Peyer's patch (tissue), 4 donors: ENCODE data around the gene FCGBP. TPM values are rescaled to one million over a fixed set of nuclear protein-coding genes. Genes with fewer than 3 reads are reported as not detected.
A peak's percentile ranks its signal among the peaks of the same experiment; 100 is the strongest.

Experiments
- DNase-seq, 3 donors: peaks; one replicate each; pipeline ENCODE4 v3.0.0-alpha.2; 2017 to 2019
- H3K27ac ChIP-seq, 4 donors: fragments of 200-600 bp; sonication (generic); one replicate each; pipeline ENCODE4 v1.5.1; 2016 to 2019
- H3K27me3 ChIP-seq, 2 donors: fragments of 200-600 bp; sonication (generic); one replicate each; pipeline ENCODE4 v1.5.1; 2019
- H3K36me3 ChIP-seq, 3 donors: fragments of 200-600 bp; sonication (generic); one replicate each; pipeline ENCODE4 v1.5.1; 2016 to 2019
- H3K4me1 ChIP-seq, 4 donors: fragments of 200-600 bp; sonication (generic); one replicate each; pipeline ENCODE4 v1.5.1; 2016 to 2019
- H3K4me3 ChIP-seq, 4 donors: fragments of 200-600 bp; sonication (generic); 1 replicate in 3 of 4; 2 replicates in 1 of 4; pipeline ENCODE4 v1.5.1; 2016 to 2019; ENCODE audit warnings: mild to moderate bottlenecking in 1 of 4
- H3K9me3 ChIP-seq, 4 donors: fragments of 200-600 bp; sonication (generic); one replicate each; pipeline ENCODE4 v1.5.1; 2016 to 2019; ENCODE audit warnings: mild to moderate bottlenecking in 1 of 4
- POLR2A ChIP-seq, 2 donors: fragments of 450-650 bp; IDR thresholded peaks; one replicate each; pipeline ENCODE4 v1.5.1; 2017; ENCODE audit warnings: antibody characterized with exemption in 2 of 2, mild to moderate bottlenecking in 2 of 2, moderate library complexity in 2 of 2
- total RNA-seq, 4 donors: library from RNA; depleted of rRNA; stranded (reverse); fragments of >200 nt; gene quantifications; one replicate each; pipeline ENCODE4 v1.1.0, GENCODE V29; 2016
- TF ChIP-seq, protein P1 (sequence below), 6 experiments: fragments of 450-650 bp in 4 of 6; fragments of 200-600 bp in 2 of 6; sonication (generic) in 1 of 6; IDR thresholded peaks; one replicate each; pipeline ENCODE4 v1.5.1; 2017 to 2019; ENCODE audit warnings: antibody characterized with exemption in 6 of 6, mild to moderate bottlenecking in 3 of 6, moderate library complexity in 1 of 6

Gene FCGBP
- total RNA-seq, 4 donors from 2014 or later, result 563 to 4,025 (median 1,224) TPM

DNA sequence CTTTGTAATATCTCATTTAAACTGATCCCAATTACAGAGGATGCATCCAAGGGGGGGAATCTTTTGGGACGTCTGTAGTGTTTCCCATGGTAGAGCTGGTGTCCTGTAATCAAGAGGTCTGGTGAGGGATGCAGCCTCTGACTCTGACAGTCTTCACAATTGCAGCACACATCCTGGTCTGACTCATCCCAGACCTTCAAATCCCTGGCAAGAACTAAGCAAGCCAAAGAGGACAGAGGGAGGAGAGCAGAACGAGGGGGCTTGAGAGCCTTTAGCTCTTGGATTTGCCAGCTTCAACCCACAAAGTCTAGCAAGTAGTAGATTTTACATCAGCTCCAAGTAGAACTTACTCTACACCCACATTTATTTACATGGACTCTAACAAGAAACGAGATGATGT is 17.3 kb upstream of the FCGBP start:
- no peak for DNase-seq
- H3K27ac ChIP-seq, result peak overlapping the region in 1 of 4 donors; percentile 79

DNA sequence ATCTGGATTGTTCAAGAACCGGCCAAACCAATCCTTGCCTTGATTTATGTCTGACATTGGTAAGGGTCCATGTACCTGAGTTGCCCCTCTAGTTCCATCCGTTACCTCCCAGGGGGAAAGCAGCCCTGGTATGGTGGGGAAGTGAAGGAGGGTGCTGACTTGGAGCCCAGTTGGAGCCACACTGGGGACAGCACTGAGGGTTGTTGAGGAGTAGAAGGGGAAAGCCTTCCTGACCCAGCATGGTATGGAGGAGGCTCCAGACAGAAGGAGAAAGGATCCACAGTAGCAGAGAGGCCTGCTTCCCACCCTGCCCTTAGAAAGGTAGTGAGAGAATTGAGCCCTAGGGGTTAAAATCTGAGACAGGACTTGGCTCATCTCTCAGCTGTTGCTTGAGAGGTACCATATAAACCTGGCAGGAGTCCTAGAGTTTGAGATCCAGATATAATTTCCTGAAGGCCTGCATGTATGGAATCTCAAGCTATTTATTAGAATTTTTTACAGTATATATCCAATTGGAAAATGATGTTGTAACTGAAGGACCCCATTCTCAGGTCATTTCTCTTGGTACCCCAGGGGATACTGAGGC is 16.7 kb upstream of the FCGBP start:
- Histone ChIP-seq H3K4me3 (no peak overlapping the region), H3K36me3 (no peaks in the 10 kb centered on the region), H3K27ac (peak overlapping the region in 1 of 4 donors; percentile 79), H3K9me3 (no peaks in the 10 kb centered on the region), H3K4me1 (peaks cover 0 to 10% (median 3%) of the 10 kb centered on the region in 4 donors), H3K27me3 (no peaks in the 10 kb centered on the region)
- no peak for TF ChIP-seq POLR2A (IDR thresholded peaks at IDR 0.05)
- TF ChIP-seq, protein P1, sequence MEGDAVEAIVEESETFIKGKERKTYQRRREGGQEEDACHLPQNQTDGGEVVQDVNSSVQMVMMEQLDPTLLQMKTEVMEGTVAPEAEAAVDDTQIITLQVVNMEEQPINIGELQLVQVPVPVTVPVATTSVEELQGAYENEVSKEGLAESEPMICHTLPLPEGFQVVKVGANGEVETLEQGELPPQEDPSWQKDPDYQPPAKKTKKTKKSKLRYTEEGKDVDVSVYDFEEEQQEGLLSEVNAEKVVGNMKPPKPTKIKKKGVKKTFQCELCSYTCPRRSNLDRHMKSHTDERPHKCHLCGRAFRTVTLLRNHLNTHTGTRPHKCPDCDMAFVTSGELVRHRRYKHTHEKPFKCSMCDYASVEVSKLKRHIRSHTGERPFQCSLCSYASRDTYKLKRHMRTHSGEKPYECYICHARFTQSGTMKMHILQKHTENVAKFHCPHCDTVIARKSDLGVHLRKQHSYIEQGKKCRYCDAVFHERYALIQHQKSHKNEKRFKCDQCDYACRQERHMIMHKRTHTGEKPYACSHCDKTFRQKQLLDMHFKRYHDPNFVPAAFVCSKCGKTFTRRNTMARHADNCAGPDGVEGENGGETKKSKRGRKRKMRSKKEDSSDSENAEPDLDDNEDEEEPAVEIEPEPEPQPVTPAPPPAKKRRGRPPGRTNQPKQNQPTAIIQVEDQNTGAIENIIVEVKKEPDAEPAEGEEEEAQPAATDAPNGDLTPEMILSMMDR (IDR thresholded peaks at IDR 0.05), result no peak
- DNase-seq, result no peak

More for the DNA sequence above, 17.3 kb upstream of the FCGBP start:
- Histone ChIP-seq H3K4me3 (no peak overlapping the region), H3K36me3 (no peaks in the 10 kb centered on the region), H3K27me3 (no peaks in the 10 kb centered on the region), H3K9me3 (no peaks in the 10 kb centered on the region), H3K4me1 (peaks cover 0 to 10% (median 3%) of the 10 kb centered on the region in 4 donors)
- TF ChIP-seq, protein P1 (IDR thresholded peaks at IDR 0.05), result no peak
- no peak for TF ChIP-seq POLR2A (IDR thresholded peaks at IDR 0.05)

GRCh38 chr19:39949026-39949747 is 14.8 kb upstream of the FCGBP start:
- Histone ChIP-seq H3K4me1 (peaks cover 5 to 18% (median 11%) of the 10 kb centered on the region in 4 donors), H3K9me3 (no peaks in the 10 kb centered on the region), H3K36me3 (no peaks in the 10 kb centered on the region), H3K27me3 (no peaks in the 10 kb centered on the region), H3K27ac (no peak overlapping the region), H3K4me3 (no peak overlapping the region)
- no peak for DNase-seq
- TF ChIP-seq, protein P1 (IDR thresholded peaks at IDR 0.05), result no peak
- no peak for TF ChIP-seq POLR2A (IDR thresholded peaks at IDR 0.05)

DNA sequence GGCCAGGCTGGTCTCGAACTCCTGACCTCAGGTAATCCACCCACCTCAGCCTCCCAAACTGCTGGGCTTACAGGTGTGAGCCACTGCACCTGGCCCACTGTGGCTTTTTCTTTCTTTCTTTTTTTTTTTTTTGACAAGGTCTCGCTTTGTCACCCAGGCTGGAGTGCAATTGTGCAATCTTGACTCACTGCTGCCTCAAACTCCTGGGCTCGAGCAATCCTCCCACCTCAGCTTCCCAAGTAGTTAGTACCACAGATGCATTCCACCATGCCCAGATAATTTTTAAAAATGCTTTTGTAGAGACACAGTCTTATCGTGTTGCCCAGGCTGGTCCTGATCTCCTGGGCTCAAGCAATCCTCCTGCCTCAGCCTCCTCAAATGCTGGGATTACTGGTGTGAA is 12.1 kb upstream of the FCGBP start:
- Histone ChIP-seq H3K4me1 (peaks cover 5 to 35% (median 14%) of the 10 kb centered on the region in 4 donors), H3K36me3 (no peaks in the 10 kb centered on the region), H3K27ac (no peak overlapping the region), H3K9me3 (no peaks in the 10 kb centered on the region), H3K4me3 (no peak overlapping the region), H3K27me3 (no peaks in the 10 kb centered on the region)
- TF ChIP-seq POLR2A (IDR thresholded peaks at IDR 0.05), result no peak
- TF ChIP-seq, protein P1 (IDR thresholded peaks at IDR 0.05), result no peak
- no peak for DNase-seq

DNA sequence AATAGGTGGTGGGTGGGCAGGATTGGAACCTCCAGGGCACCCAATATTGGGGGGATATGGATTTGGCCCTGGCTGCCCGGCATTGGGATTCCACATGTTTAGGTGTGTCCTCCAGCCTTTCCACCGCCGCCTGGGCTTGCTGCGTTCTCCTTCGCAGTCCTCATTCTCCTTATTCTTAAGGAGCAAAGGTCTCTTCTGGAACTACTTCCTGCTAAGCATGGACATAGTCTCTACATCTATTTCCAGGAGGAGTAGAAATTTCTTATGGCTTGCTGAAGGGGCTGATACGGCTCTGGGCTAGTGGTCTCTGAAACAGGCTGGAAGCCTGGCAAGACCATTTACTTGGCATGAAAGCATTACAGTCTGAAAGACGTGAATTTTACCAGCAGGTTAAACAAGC is 9.2 kb upstream of the FCGBP start:
- TF ChIP-seq, protein P1 (IDR thresholded peaks at IDR 0.05), result no peak
- no peak for TF ChIP-seq POLR2A (IDR thresholded peaks at IDR 0.05)
- peak in 2 of 3 donors; percentile 61 to 62 for DNase-seq
- Histone ChIP-seq H3K9me3 (no peaks in the 10 kb centered on the region), H3K27ac (peak overlapping the region; percentile 60 to 93 (median 78)), H3K36me3 (no peaks in the 10 kb centered on the region), H3K4me3 (peak overlapping the region in 1 of 4 donors; percentile 39), H3K27me3 (no peaks in the 10 kb centered on the region), H3K4me1 (peaks cover 5 to 43% (median 20%) of the 10 kb centered on the region in 4 donors)
